Body of pancreas (tissue), 4 donors: Measurements from ENCODE around the gene SLC27A2. TPM values are rescaled to one million over a fixed set of nuclear protein-coding genes. Genes with fewer than 3 reads are reported as not detected.

Experiments used
- ATAC-seq: fragments of 150-250 bp; one replicate; pipeline ENCODE4 v1.9.1; 2016
- DNase-seq, 4 donors: peaks; one replicate each; pipeline ENCODE4 v3.0.0-alpha.2; 2019
- H3K27ac ChIP-seq, 4 donors: fragments of 200-600 bp; sonication (generic); 1 replicate in 3 of 4; 2 replicates in 1 of 4; pipeline versions ENCODE4 v1.5.1 to v1.6.1; 2016 to 2019; ENCODE audit warnings: mild to moderate bottlenecking in 1 of 4, mixed read lengths in 1 of 4, moderate library complexity in 1 of 4
- H3K27me3 ChIP-seq, 2 donors: fragments of 200-600 bp; sonication (generic); one replicate each; pipeline ENCODE4 v1.6.0; 2016; ENCODE audit warnings: mild to moderate bottlenecking in 1 of 2
- H3K36me3 ChIP-seq, 2 donors: fragments of 200-600 bp; sonication (generic); replicated peaks in 1 of 2; 2 replicates each; pipeline ENCODE4 v1.5.1; 2016; ENCODE audit warnings: low read depth in 2 of 2; ENCODE audit not compliant: insufficient read depth in 1 of 2
- H3K4me1 ChIP-seq: fragments of 200-600 bp; sonication (generic); one replicate; pipeline ENCODE4 v1.6.0; 2016
- H3K4me3 ChIP-seq, 2 donors: fragments of 200-600 bp; sonication (generic); 1 replicate in 1 of 2; 2 replicates in 1 of 2; pipeline ENCODE4 v1.5.1; 2016 to 2019
- H3K9me3 ChIP-seq, 3 donors: fragments of 200-600 bp; sonication (generic); 1 replicate in 2 of 3; 2 replicates in 1 of 3; pipeline ENCODE4 v1.5.1; 2016
- POLR2A ChIP-seq, 3 donors: fragments of 450-650 bp; IDR thresholded peaks; one replicate each; pipeline ENCODE4 v1.6.1; 2016; ENCODE audit warnings: antibody characterized with exemption in 3 of 3, mild to moderate bottlenecking in 2 of 3
- WGBS, 2 donors: methylation state at CpG; one replicate each; pipeline ENCODE4 v1.1.5; 2017; 5-methylcytosine and 5-hydroxymethylcytosine counted together
- intact Hi-C: fragments of 100-400 bp; cut with DNase I; formaldehyde crosslinking; loops from one replicate; pipeline ENCODE4 v1.15.1; 2023
- total RNA-seq, 2 donors: library from RNA; depleted of rRNA; stranded (reverse); fragments of >200 nt; gene quantifications; one replicate each; pipeline ENCODE4 v1.1.0, GENCODE V29; 2016
- TF ChIP-seq, protein P1 (sequence below), 7 experiments: fragments of 450-650 bp in 4 of 7; fragments of 200-600 bp in 3 of 7; sonication (generic) in 3 of 7; IDR thresholded peaks; one replicate each; pipeline ENCODE4 v1.5.1; 2016 to 2019; ENCODE audit warnings: antibody characterized with exemption in 7 of 7

SLC27A2 gene
- total RNA-seq, 2 donors from 2014 or later: 3.9 to 4.6 TPM

DNA sequence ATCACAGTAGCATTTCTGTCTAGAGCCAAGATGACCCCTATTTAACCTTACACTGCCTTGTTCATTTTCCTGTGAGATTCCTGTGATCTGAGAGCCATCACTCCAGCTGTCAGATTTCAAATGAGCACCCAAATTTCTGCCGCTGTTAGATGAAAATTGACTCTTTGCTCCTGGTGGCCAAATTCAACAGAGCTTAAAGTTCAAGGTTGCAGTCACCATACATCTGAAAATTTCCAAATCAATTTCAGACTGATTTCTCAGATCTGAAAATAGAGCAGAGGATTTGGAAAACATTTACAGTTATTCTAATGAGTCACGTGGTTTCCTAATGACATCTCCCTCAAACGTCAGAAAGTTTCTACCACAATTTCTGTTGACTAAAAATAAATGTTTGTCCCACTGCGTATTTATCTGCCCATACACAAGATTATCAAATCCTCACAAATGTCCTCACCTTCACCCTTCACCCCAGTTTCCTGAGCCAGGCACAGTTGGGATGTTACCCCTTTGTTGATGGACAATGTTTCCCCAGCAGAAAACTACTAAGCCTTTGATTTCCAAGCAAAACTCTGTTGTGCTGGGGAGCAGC is 67.1 kb downstream of the SLC27A2 start:
- TF ChIP-seq, protein P1, sequence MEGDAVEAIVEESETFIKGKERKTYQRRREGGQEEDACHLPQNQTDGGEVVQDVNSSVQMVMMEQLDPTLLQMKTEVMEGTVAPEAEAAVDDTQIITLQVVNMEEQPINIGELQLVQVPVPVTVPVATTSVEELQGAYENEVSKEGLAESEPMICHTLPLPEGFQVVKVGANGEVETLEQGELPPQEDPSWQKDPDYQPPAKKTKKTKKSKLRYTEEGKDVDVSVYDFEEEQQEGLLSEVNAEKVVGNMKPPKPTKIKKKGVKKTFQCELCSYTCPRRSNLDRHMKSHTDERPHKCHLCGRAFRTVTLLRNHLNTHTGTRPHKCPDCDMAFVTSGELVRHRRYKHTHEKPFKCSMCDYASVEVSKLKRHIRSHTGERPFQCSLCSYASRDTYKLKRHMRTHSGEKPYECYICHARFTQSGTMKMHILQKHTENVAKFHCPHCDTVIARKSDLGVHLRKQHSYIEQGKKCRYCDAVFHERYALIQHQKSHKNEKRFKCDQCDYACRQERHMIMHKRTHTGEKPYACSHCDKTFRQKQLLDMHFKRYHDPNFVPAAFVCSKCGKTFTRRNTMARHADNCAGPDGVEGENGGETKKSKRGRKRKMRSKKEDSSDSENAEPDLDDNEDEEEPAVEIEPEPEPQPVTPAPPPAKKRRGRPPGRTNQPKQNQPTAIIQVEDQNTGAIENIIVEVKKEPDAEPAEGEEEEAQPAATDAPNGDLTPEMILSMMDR (IDR thresholded peaks at IDR 0.05): no peak
- no peak for TF ChIP-seq POLR2A (IDR thresholded peaks at IDR 0.05)
- no peaks in the 10 kb centered on the region for H3K9me3 ChIP-seq
- no peak overlapping the region for H3K27ac ChIP-seq
- ATAC-seq (no peak), DNase-seq (no peak)
- 25 to 40% methylated on average over 4 of the region's 4 CpGs for WGBS, 2 donors
- no peaks in the 10 kb centered on the region for H3K4me1 ChIP-seq
- no peak overlapping the region for H3K4me3 ChIP-seq
- no peaks in the 10 kb centered on the region for H3K36me3 ChIP-seq
- no peaks in the 10 kb centered on the region for H3K27me3 ChIP-seq
- intact Hi-C loops: no loop called here

- 51 to 57% methylated on average over 2 of the region's 2 CpGs for whole genome bisulfite sequencing, 2 donors
- Histone ChIP-seq H3K9me3 (no peaks in the 10 kb centered on the region), H3K36me3 (no peaks in the 10 kb centered on the region), H3K27ac (no peak overlapping the region), H3K4me1 (no peaks in the 10 kb centered on the region), H3K27me3 (no peaks in the 10 kb centered on the region), H3K4me3 (no peak overlapping the region)
- intact Hi-C loops: no loop called here
- TF ChIP-seq, protein P1 (IDR thresholded peaks at IDR 0.05): no peak
- TF ChIP-seq POLR2A (IDR thresholded peaks at IDR 0.05): no peak
- ATAC-seq: no peak
- no peak for DNase-seq
Observed at GRCh38 chr15:50249704-50250103, 67.7 kb downstream of the SLC27A2 start.

DNA sequence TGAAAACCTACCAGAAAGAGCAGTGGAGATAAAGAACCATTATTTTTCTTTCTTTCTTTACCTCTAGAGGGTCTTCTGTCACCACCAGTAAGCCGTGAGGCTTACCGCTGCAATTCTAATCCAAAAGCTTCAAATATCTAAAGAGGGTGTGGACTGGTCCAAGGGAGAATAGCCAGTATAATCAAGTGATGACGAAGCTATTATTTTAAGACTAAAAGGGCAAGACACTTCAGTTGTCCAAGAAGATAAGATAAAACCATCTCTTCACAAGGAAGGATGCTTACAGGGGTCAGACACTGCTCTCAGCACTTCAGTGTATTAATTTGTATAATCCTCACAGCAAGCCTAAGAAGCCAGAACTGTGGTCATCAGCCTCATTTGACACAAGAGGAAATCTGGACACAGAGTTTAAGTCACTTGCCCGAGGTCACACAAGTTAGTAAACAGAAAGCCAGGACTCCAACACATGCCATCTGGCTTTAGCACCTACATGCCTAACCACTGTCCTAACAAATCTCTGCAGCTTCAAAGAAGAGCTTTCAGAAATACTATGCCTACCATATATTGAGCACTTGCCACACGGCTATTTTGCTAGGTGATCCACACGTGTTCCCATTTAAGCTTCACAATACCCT is 68.9 kb downstream of the SLC27A2 start:
- WGBS, 2 donors: 59 to 67% methylated on average over 6 of the region's 6 CpGs
- no peak overlapping the region for H3K4me3 ChIP-seq
- no peaks in the 10 kb centered on the region for H3K9me3 ChIP-seq
- DNase-seq: no peak
- intact Hi-C loops: no loop called here
- no peak overlapping the region for H3K27ac ChIP-seq
- H3K4me1 ChIP-seq: no peaks in the 10 kb centered on the region
- TF ChIP-seq POLR2A (IDR thresholded peaks at IDR 0.05): no peak
- TF ChIP-seq, protein P1 (IDR thresholded peaks at IDR 0.05): no peak
- H3K27me3 ChIP-seq: no peaks in the 10 kb centered on the region
- H3K36me3 ChIP-seq: no peaks in the 10 kb centered on the region
- ATAC-seq: no peak

DNA sequence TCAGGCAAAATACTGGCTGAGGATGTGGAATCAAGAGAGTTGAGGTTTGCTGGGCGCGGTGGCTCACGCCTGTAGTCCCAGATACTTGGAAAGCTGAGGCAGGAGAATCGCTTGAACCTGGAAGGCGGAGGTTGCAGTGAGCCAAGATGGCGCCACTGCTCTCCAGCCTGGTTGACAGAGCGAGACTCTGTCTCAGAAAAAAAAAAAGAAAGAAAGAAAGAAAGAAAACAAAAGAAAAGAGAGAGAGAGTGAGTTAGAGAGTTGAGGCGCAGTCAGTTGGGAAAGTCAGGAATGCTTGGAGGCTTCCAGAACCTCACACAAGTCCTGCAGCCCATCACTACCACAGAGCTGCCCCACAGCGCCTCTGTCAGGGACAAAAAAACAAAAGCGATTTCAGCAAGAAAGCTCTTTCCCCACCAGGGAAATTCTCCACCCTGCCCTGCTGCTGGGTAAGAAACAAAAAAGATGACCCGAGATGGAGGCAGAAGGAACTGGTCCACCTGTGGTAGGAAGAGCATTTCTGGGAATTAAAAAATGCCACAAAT is 69.7 kb downstream of the SLC27A2 start:
- TF ChIP-seq, protein P1 (IDR thresholded peaks at IDR 0.05): no peak
- Histone ChIP-seq H3K4me1 (no peaks in the 10 kb centered on the region), H3K4me3 (no peak overlapping the region), H3K27me3 (no peaks in the 10 kb centered on the region), H3K36me3 (no peaks in the 10 kb centered on the region), H3K27ac (no peak overlapping the region), H3K9me3 (no peaks in the 10 kb centered on the region)
- ATAC-seq (no peak), DNase-seq (no peak)
- intact Hi-C loops: no loop called here
- WGBS, 2 donors: 86 to 88% methylated on average over 10 to 11 of the region's 11 CpGs

DNA sequence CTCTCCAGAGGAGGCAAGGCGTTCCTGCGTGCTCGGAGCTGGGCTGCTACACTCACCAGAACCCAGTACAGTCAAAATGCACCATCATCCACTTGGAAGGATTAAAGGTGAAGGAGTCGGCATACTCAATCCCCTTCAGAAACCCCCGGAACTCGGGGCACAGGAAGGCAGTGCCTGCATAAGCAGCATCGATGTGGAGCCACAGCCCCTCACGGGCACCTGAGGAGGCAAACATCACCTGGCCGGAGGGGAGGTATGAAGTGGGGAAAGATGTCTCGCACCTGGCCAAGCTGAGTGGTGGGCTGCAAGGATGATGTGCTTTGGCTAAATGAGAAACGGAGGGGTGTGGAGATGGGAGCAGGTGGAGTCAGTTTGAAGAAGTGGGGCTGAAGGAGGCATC is 70.6 kb downstream of the SLC27A2 start:
- DNase-seq (no peak), ATAC-seq (no peak)
- intact Hi-C loops: no loop called here
- H3K27ac ChIP-seq: no peak overlapping the region
- no peaks in the 10 kb centered on the region for H3K4me1 ChIP-seq
- no peak overlapping the region for H3K4me3 ChIP-seq
- 79 to 82% methylated on average over 8 to 11 of the region's 11 CpGs for WGBS, 2 donors
- no peaks in the 10 kb centered on the region for H3K27me3 ChIP-seq
- no peak for TF ChIP-seq POLR2A (IDR thresholded peaks at IDR 0.05)
- TF ChIP-seq, protein P1 (IDR thresholded peaks at IDR 0.05): no peak
- no peaks in the 10 kb centered on the region for H3K36me3 ChIP-seq
- H3K9me3 ChIP-seq: no peaks in the 10 kb centered on the region
